CD4-positive, alpha-beta memory T cell (primary cell): Measurements from ENCODE around the gene BLTP2. TPM values are rescaled to one million over a fixed set of nuclear protein-coding genes. Genes with fewer than 3 reads are reported as not detected.

Experiments used
- polyA plus RNA-seq, 2 donors: library from polyadenylated mRNA; unstranded; fragments of 300-500 nt; fragmentation: Illumina TruSeq; gene quantifications; one replicate each; pipeline ENCODE4 v1.2.3, GENCODE V29; 2021
- total RNA-seq, 2 experiments: library from RNA; stranded (reverse); gene quantifications; one replicate each; pipeline ENCODE4 v1.2.3, GENCODE V29; 2021

BLTP2 gene
- total and polyA plus RNA-seq, 4 experiments from 2014 or later, result 23.5 to 149 (median 90.8) TPM

Other genes with a start within 250 kb of the BLTP2 start
- gene SLC46A1, start 238.9 kb downstream of the BLTP2 start, total RNA-seq, result 1 to 10 TPM; 2.4 to 2.6 TPM
- 1 to 10 TPM in 1 of 2 donors, not detected in 1; 2.3 TPM for gene SLC46A1, start 238.9 kb downstream of the BLTP2 start, polyA plus RNA-seq
- gene SLC13A2, start 171.5 kb downstream of the BLTP2 start, total RNA-seq, result not detected
- gene SLC13A2, start 171.5 kb downstream of the BLTP2 start, polyA plus RNA-seq, result not detected
- not detected for gene FOXN1, start 138.8 kb downstream of the BLTP2 start, total RNA-seq
- gene FOXN1, start 138.8 kb downstream of the BLTP2 start, polyA plus RNA-seq, result not detected
- gene UNC119, start 92.5 kb downstream of the BLTP2 start, total RNA-seq, result 10 to 100 TPM; 38.8 to 39.6 TPM
- 10 to 100 TPM; 31.8 to 44.0 TPM for gene UNC119, start 92.5 kb downstream of the BLTP2 start, polyA plus RNA-seq
- 10 to 100 TPM; 57.9 to 58.2 TPM for gene PIGS, start 73.6 kb downstream of the BLTP2 start, total RNA-seq
- gene PIGS, start 73.6 kb downstream of the BLTP2 start, polyA plus RNA-seq, result 10 to 100 TPM; 57.3 to 69.8 TPM
- gene ALDOC, start 68.3 kb downstream of the BLTP2 start, total RNA-seq, result 10 to 100 TPM; 30.1 to 33.7 TPM
- gene ALDOC, start 68.3 kb downstream of the BLTP2 start, polyA plus RNA-seq, result 10 to 100 TPM; 50.2 to 62.2 TPM
- 10 to 100 TPM in 1 of 2 experiments, 1 to 10 TPM in 1; 9.2 to 10.2 TPM for gene SPAG5, start 46.1 kb downstream of the BLTP2 start, total RNA-seq
- 1 to 10 TPM in 1 of 2 donors, not detected in 1; 1.4 TPM for gene SPAG5, start 46.1 kb downstream of the BLTP2 start, polyA plus RNA-seq
- gene RSKR, start 31.0 kb downstream of the BLTP2 start, total RNA-seq, result 10 to 100 TPM; 27.2 to 29.6 TPM
- gene RSKR, start 31.0 kb downstream of the BLTP2 start, polyA plus RNA-seq, result not detected
- 10 to 100 TPM; 41.5 to 48.1 TPM for gene SDF2, start 16.7 kb upstream of the BLTP2 start, total RNA-seq
- gene SDF2, start 16.7 kb upstream of the BLTP2 start, polyA plus RNA-seq, result 10 to 100 TPM; 56.3 to 92.0 TPM
- 100 to 1,000 TPM in 1 of 2 experiments, 10 to 100 TPM in 1; 96.5 to 102 TPM for gene SUPT6H, start 17.0 kb upstream of the BLTP2 start, total RNA-seq
- gene SUPT6H, start 17.0 kb upstream of the BLTP2 start, polyA plus RNA-seq, result 10 to 100 TPM in 1 of 2 donors, under 1 TPM in 1; 0.81 to 24.0 TPM
- gene PROCA1, start 66.7 kb upstream of the BLTP2 start, total RNA-seq, result 10 to 100 TPM; 14.3 to 17.4 TPM
- 1 to 10 TPM in 1 of 2 donors, under 1 TPM in 1; 0.12 to 1.4 TPM for gene PROCA1, start 66.7 kb upstream of the BLTP2 start, polyA plus RNA-seq
- 1 to 10 TPM; 4.0 to 6.3 TPM for gene RAB34, start 72.7 kb upstream of the BLTP2 start, total RNA-seq
- gene RAB34, start 72.7 kb upstream of the BLTP2 start, polyA plus RNA-seq, result 1 to 10 TPM; 3.0 to 8.7 TPM
- 1,000 to 10,000 TPM; 3,285 to 3,424 TPM for gene RPL23A, start 74.8 kb upstream of the BLTP2 start, total RNA-seq
- 1,000 to 10,000 TPM; 5,402 to 5,583 TPM for gene RPL23A, start 74.8 kb upstream of the BLTP2 start, polyA plus RNA-seq
- 1 to 10 TPM; 1.0 to 2.2 TPM for gene TLCD1, start 81.1 kb upstream of the BLTP2 start, total RNA-seq
- gene TLCD1, start 81.1 kb upstream of the BLTP2 start, polyA plus RNA-seq, result under 1 TPM in 1 of 2 donors, not detected in 1; 0.52 TPM
- 10 to 100 TPM; 11.4 to 13.8 TPM for gene NEK8, start 83.6 kb upstream of the BLTP2 start, total RNA-seq
- gene NEK8, start 83.6 kb upstream of the BLTP2 start, polyA plus RNA-seq, result 1 to 10 TPM; 1.9 to 4.5 TPM
- gene TRAF4, start 98.9 kb upstream of the BLTP2 start, total RNA-seq, result 10 to 100 TPM; 31.2 to 32.9 TPM
- 1 to 10 TPM in 1 of 2 donors, under 1 TPM in 1; 0.61 to 2.5 TPM for gene TRAF4, start 98.9 kb upstream of the BLTP2 start, polyA plus RNA-seq
- gene FAM222B, start 197.6 kb upstream of the BLTP2 start, total RNA-seq, result 10 to 100 TPM; 19.0 to 23.0 TPM
- gene FAM222B, start 197.6 kb upstream of the BLTP2 start, polyA plus RNA-seq, result 10 to 100 TPM in 1 of 2 donors, 1 to 10 TPM in 1; 7.9 to 23.2 TPM
- 10 to 100 TPM; 23.5 to 24.3 TPM for gene ERAL1, start 209.9 kb upstream of the BLTP2 start, total RNA-seq
- gene ERAL1, start 209.9 kb upstream of the BLTP2 start, polyA plus RNA-seq, result 10 to 100 TPM; 41.1 to 41.7 TPM